Retinal pigment epithelial cell (primary cell): ENCODE results near the gene SLC35B4.
A peak's percentile ranks its signal among the peaks of the same experiment; 100 is the strongest.

ENCODE experiments used
- DNase-seq: peaks from one replicate; pipeline ENCODE4 v3.0.0-alpha.2; 2010; ENCODE audit warnings: low read depth
- H3K4me3 ChIP-seq: 2 replicates; pipeline ENCODE4 v1.5.1; 2011; ENCODE audit warnings: mild to moderate bottlenecking, low read length, control low read depth, moderate library complexity
- TF ChIP-seq, protein P1 (sequence below): conservative IDR thresholded peaks from 2 replicates; pipeline ENCODE4 v1.5.1; 2011; ENCODE audit warnings: low read depth, low read length, control low read depth, inconsistent platforms

The SLC35B4 gene

GRCh38 chr7:134332892-134333291, 16.2 kb upstream of the SLC35B4 start:
- DNase-seq, result no peak
- H3K4me3 ChIP-seq, result no peak overlapping the region
- TF ChIP-seq, protein P1, sequence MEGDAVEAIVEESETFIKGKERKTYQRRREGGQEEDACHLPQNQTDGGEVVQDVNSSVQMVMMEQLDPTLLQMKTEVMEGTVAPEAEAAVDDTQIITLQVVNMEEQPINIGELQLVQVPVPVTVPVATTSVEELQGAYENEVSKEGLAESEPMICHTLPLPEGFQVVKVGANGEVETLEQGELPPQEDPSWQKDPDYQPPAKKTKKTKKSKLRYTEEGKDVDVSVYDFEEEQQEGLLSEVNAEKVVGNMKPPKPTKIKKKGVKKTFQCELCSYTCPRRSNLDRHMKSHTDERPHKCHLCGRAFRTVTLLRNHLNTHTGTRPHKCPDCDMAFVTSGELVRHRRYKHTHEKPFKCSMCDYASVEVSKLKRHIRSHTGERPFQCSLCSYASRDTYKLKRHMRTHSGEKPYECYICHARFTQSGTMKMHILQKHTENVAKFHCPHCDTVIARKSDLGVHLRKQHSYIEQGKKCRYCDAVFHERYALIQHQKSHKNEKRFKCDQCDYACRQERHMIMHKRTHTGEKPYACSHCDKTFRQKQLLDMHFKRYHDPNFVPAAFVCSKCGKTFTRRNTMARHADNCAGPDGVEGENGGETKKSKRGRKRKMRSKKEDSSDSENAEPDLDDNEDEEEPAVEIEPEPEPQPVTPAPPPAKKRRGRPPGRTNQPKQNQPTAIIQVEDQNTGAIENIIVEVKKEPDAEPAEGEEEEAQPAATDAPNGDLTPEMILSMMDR, result no peak

- H3K4me3 ChIP-seq, result no peak overlapping the region
- no peak for DNase-seq
- TF ChIP-seq, protein P1, result no peak
These were observed 14.7 kb upstream of the SLC35B4 start for GRCh38 chr7:134331393-134331792.

- TF ChIP-seq, protein P1, result no peak
- DNase-seq, result no peak
- no peak overlapping the region for H3K4me3 ChIP-seq
These were observed 14.2 kb upstream of the SLC35B4 start for GRCh38 chr7:134330974-134331373.

DNA sequence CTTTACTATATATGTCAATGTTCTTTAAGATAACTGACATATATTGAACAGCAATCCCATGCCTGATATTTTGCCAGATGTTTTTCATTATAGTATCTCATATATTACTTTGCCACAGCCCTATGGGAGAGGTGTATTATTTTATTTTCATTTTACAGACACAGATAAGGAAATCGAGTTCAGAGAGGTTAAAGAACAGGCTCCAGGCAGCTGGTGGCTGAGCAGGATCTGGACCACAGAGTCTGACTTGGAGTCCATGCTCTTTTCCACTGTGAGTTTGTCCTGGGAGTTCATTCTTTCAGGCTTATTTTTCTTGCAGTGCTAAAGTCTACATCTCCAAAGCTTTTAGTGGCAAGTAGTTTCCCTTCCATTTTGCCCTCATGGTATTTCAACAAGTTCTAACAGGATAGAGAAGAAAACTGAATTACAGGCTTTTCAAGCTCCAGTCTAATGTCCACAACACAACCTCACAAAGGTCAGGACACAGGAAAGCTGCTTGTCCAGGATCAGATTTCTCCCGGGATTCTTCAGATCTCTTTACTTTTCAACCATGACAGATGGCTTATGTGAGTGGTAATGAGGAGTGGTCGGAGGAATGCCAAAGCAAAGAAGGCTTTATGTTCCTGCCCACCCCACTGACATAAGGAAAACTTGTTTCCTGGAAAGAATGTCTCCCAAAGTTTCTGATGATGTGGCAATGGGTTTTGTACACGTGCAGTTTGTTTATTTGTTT, 13.1 kb upstream of the SLC35B4 start:
- no peak overlapping the region for H3K4me3 ChIP-seq
- no peak for DNase-seq
- TF ChIP-seq, protein P1, result no peak

GRCh38 chr7:134328900-134329299, 12.2 kb upstream of the SLC35B4 start:
- H3K4me3 ChIP-seq, result no peak overlapping the region
- TF ChIP-seq, protein P1, result no peak
- DNase-seq, result no peak

- no peak for DNase-seq
- H3K4me3 ChIP-seq, result no peak overlapping the region
- TF ChIP-seq, protein P1, result peak; percentile 64
These were observed 11.2 kb upstream of the SLC35B4 start for GRCh38 chr7:134327896-134328295.

GRCh38 chr7:134324107-134324506, 7.4 kb upstream of the SLC35B4 start:
- TF ChIP-seq, protein P1, result no peak
- no peak for DNase-seq
- H3K4me3 ChIP-seq, result no peak overlapping the region
